ENCODE data around the gene SLC6A13. TPM values are rescaled to one million over a fixed set of nuclear protein-coding genes. Genes with fewer than 3 reads are reported as not detected.

Gene SLC6A13
- total and polyA plus RNA-seq, 2 of the 8 experiments (the other 6 are each of a cell fraction or from before 2014, with no cell fraction given): 0.03 TPM; not detected in 1

DNA sequence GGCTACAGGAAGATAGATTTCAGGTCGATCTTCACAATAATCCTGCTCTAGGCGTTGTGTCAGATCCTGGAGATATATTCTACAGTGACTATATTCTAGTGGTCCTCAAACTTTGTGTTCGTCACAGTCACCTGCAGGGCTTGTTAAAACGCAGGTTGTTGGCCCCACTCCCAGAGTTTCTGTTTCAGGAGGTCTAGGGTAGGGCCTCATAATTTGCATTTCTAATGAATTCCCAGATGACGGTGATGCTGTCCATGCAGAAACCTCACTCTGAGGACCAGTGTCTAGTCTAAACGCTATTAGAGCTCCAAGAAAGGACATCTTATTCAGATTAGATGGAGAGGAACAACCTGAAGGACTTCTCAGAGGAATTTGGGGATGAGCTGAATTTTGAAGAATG, 13.2 kb upstream of the SLC6A13 start:
- FAIRE-seq (no peak), DNase-seq (ENCODE audit: low read depth in 1 of 2, low spot score in 2 of 2) (no peak)
- Histone ChIP-seq H4K20me1 (replicated peaks in 1 of 2; ENCODE audit: control insufficient read depth in 1 of 2, insufficient read depth in 2 of 2, low read length in 2 of 2) (no peaks in the 10 kb centered on the region), H2AFZ (ENCODE audit: low read length) (no peak overlapping the region), H2BK5ac (ENCODE audit: low read depth, low read length) (no peak overlapping the region), H3K14ac (ENCODE audit: insufficient read length) (no peak overlapping the region), H3K27me3 (replicated peaks in 1 of 4; ENCODE audit: control insufficient read depth in 3 of 4, extremely low read depth in 1 of 4, insufficient read depth in 3 of 4, low read length in 3 of 4) (no peaks in the 10 kb centered on the region), H3K4me2 (ENCODE audit: insufficient read depth in 1 of 2, low read depth in 2 of 2, low read length in 2 of 2) (no peak overlapping the region), H3K18ac (ENCODE audit: extremely low read depth, low read length) (no peak overlapping the region), H3K56ac (replicated peaks; ENCODE audit: insufficient read length, low read depth, low read length) (no peak overlapping the region), H4K5ac (ENCODE audit: insufficient read length, low read depth, low read length) (no peak overlapping the region), H3K4me3 (ENCODE audit: extremely low read depth in 1 of 4, insufficient read depth in 2 of 4, low read depth in 3 of 4, low read length in 4 of 4) (no peak overlapping the region), H2AK5ac (ENCODE audit: low read depth, low read length) (no peak overlapping the region), H2BK12ac (ENCODE audit: low read depth, low read length) (no peak overlapping the region), H3K27ac (ENCODE audit: low read depth, low read length) (no peak overlapping the region), H3K23me2 (ENCODE audit: low read depth, low read length) (no peaks in the 10 kb centered on the region), H3K9me3 (ENCODE audit: insufficient read depth in 2 of 2, low read depth in 1 of 2, low read length in 1 of 2) (no peaks in the 10 kb centered on the region), H3K4ac (replicated peaks; ENCODE audit: insufficient read length, low read depth, low read length) (no peak overlapping the region), H4K91ac (replicated peaks; ENCODE audit: insufficient read length, low read length) (no peak overlapping the region), H4K8ac (ENCODE audit: extremely low read depth, insufficient read depth, low read length) (no peak overlapping the region), H3K23ac (ENCODE audit: insufficient read length) (no peak overlapping the region), H2BK120ac (replicated peaks; ENCODE audit: low read depth, low read length) (no peak overlapping the region), H3K79me2 (ENCODE audit: control insufficient read depth in 1 of 2, insufficient read depth in 2 of 2, low read length in 2 of 2) (no peaks in the 10 kb centered on the region), H2BK15ac (ENCODE audit: low read length) (no peak overlapping the region), H3K79me1 (ENCODE audit: low read depth, low read length) (no peaks in the 10 kb centered on the region), H3K36me3 (ENCODE audit: control insufficient read depth in 2 of 4, insufficient read depth in 4 of 4, low read length in 3 of 4) (no peaks in the 10 kb centered on the region), H3K9ac (replicated peaks in 1 of 4; ENCODE audit: extremely low read depth in 1 of 4, low read depth in 3 of 4, low read length in 3 of 4) (no peak overlapping the region), H2BK20ac (ENCODE audit: low read length) (no peak overlapping the region), H3K4me1 (replicated peaks in 1 of 4; ENCODE audit: control insufficient read depth in 3 of 4, insufficient read depth in 4 of 4, low read length in 3 of 4) (no peaks in the 10 kb centered on the region)
- 88% methylated on average over 6 of the region's 6 CpGs; no CpG with 5 or more reads in 1 of the 2 experiments for WGBS, 2 experiments (ENCODE audit: extremely low coverage in 1 of 2, insufficient coverage in 1 of 2, insufficient read length in 1 of 2, insufficient replicate concordance in 2 of 2, low coverage in 1 of 2, low lambda C conversion rate in 2 of 2, missing lambda C conversion rate in 1 of 2)
- ChIA-PET CTCF (ENCODE audit: partially characterized antibody) (interaction anchor here (1.0 to 1.1 kb wide), 3 partner anchors 12 to 55 kb away, joined by 3 read pairs; no protein-coding TSS in a partner anchor), POLR2A (ENCODE audit: partially characterized antibody) (no interaction called here)
- no peak for TF ChIP-seq JUN (IDR thresholded peaks at IDR 0.05; ENCODE audit: low read depth, low read length)
- no peak for TF ChIP-seq EP300 (IDR thresholded peaks at IDR 0.05; ENCODE audit: borderline replicate concordance in 1 of 2, low read depth in 2 of 2, low read length in 2 of 2)
- TF ChIP-seq TAF1 (IDR thresholded peaks at IDR 0.05; ENCODE audit: low read depth, low read length): no peak
